NCI-H1930 (cell line): ENCODE results near the gene EXOC3L4.
"Not testable (repeated sequence)": the region's sequence is repeated elsewhere in the genome, so short reads cannot be mapped to it uniquely, and the experiment has no call there.

Experiments
- DNase-seq, 2 experiments: peaks; one replicate each; lab custom pipeline; 2025; lab: John Stamatoyannopoulos, UW

Gene EXOC3L4

GRCh38 chr14:103105580-103106150 lies 11.1 kb downstream of the EXOC3L4 start:
- DNase-seq: no peak

- DNase-seq: no peak
These were observed 12.9 kb downstream of the EXOC3L4 start for GRCh38 chr14:103107455-103107854.

GRCh38 chr14:103107941-103108748 lies 13.6 kb downstream of the EXOC3L4 start:
- DNase-seq: no peak

GRCh38 chr14:103108749-103109207 lies 14.3 kb downstream of the EXOC3L4 start:
- no peak for DNase-seq

GRCh38 chr14:103109535-103110441 lies 15.3 kb downstream of the EXOC3L4 start:
- DNase-seq: no peak

- DNase-seq: no peak
These were observed 16.2 kb downstream of the EXOC3L4 start for GRCh38 chr14:103110681-103111231.

- DNase-seq: no peak
These were observed 16.8 kb downstream of the EXOC3L4 start for GRCh38 chr14:103111232-103111868.

- DNase-seq: no peak
These were observed 18.1 kb downstream of the EXOC3L4 start for GRCh38 chr14:103112400-103113243.

- DNase-seq: no peak
These were observed 18.8 kb downstream of the EXOC3L4 start for GRCh38 chr14:103113303-103113702.

- DNase-seq: no peak
These were observed 19.2 kb downstream of the EXOC3L4 start for GRCh38 chr14:103113774-103114173.

- not testable (repeated sequence) for DNase-seq
These were observed 20.7 kb downstream of the EXOC3L4 start for GRCh38 chr14:103115086-103115679.

GRCh38 chr14:103115845-103116572 lies 21.5 kb downstream of the EXOC3L4 start:
- DNase-seq: no peak

GRCh38 chr14:103116636-103117035 lies 22.1 kb downstream of the EXOC3L4 start:
- DNase-seq: no peak

- not testable (repeated sequence) for DNase-seq
These were observed 23.0 kb downstream of the EXOC3L4 start for GRCh38 chr14:103117499-103117898.

GRCh38 chr14:103118018-103118662 lies 23.6 kb downstream of the EXOC3L4 start:
- no peak for DNase-seq

GRCh38 chr14:103118663-103119404 lies 24.3 kb downstream of the EXOC3L4 start:
- no peak for DNase-seq

- not testable (repeated sequence) for DNase-seq
These were observed 25.0 kb downstream of the EXOC3L4 start for GRCh38 chr14:103119527-103119926.

GRCh38 chr14:103121121-103121845 lies 26.8 kb downstream of the EXOC3L4 start:
- DNase-seq: no peak
